WERI-Rb-1 (cell line): Measurements from ENCODE around the gene ARL13B.

ENCODE experiments used
- DNase-seq: peaks from one replicate; pipeline ENCODE4 v3.0.0-alpha.2; 2020
- H3K27ac ChIP-seq: fragments of 250-450 bp; sonication (Bioruptor Pico); 2 replicates; pipeline ENCODE4 v1.5.1; 2020; ENCODE audit warnings: mild to moderate bottlenecking, moderate library complexity
- H3K27me3 ChIP-seq: fragments of 250-450 bp; sonication (Bioruptor Pico); 2 replicates; pipeline ENCODE4 v1.5.1; 2021; ENCODE audit warnings: mild to moderate bottlenecking, low read depth, moderate library complexity; ENCODE audit not compliant: insufficient read depth, severe bottlenecking
- H3K36me3 ChIP-seq: fragments of 250-450 bp; sonication (Bioruptor Pico); 2 replicates; pipeline ENCODE4 v1.5.1; 2020; ENCODE audit warnings: mild to moderate bottlenecking, moderate library complexity
- H3K4me3 ChIP-seq: 2 replicates; pipeline ENCODE4 v1.5.1; 2011; ENCODE audit warnings: low read depth, mild to moderate bottlenecking, control low read depth, low read length
- H3K9me3 ChIP-seq: fragments of 250-450 bp; sonication (Bioruptor Pico); 2 replicates; pipeline ENCODE4 v1.5.1; 2021; ENCODE audit warnings: mild to moderate bottlenecking, moderate library complexity; ENCODE audit not compliant: severe bottlenecking
- TF ChIP-seq, protein P1 (sequence below): IDR thresholded peaks from 2 replicates; pipeline ENCODE4 v1.5.1; 2011; ENCODE audit warnings: low read depth, mild to moderate bottlenecking, control low read depth, inconsistent platforms, low read length

Gene ARL13B

DNA sequence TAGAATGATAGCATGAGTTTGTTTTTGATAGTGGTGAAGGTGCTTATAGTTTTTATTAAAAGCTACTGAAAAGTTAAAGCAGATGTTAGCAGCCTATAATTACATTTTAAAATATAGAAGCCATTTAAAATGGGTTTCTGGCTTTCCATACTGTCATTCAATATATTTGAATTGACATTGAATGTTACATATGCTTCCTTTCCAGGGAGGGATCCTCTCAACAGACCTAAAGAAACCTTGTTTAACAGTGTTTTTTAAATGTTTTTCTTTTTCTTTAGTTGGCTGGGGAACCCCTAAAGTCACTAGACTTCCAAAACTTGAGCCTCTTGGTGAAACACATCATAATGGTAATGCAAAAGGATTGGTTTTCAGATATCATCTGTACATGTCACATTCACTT lies 70.6 kb downstream of the ARL13B start:
- TF ChIP-seq, protein P1, sequence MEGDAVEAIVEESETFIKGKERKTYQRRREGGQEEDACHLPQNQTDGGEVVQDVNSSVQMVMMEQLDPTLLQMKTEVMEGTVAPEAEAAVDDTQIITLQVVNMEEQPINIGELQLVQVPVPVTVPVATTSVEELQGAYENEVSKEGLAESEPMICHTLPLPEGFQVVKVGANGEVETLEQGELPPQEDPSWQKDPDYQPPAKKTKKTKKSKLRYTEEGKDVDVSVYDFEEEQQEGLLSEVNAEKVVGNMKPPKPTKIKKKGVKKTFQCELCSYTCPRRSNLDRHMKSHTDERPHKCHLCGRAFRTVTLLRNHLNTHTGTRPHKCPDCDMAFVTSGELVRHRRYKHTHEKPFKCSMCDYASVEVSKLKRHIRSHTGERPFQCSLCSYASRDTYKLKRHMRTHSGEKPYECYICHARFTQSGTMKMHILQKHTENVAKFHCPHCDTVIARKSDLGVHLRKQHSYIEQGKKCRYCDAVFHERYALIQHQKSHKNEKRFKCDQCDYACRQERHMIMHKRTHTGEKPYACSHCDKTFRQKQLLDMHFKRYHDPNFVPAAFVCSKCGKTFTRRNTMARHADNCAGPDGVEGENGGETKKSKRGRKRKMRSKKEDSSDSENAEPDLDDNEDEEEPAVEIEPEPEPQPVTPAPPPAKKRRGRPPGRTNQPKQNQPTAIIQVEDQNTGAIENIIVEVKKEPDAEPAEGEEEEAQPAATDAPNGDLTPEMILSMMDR: no peak
- Histone ChIP-seq H3K27me3 (no peaks in the 10 kb centered on the region), H3K36me3 (peaks cover 6% of the 10 kb centered on the region), H3K4me3 (no peak overlapping the region), H3K27ac (no peak overlapping the region), H3K9me3 (no peaks in the 10 kb centered on the region)
- DNase-seq: no peak

DNA sequence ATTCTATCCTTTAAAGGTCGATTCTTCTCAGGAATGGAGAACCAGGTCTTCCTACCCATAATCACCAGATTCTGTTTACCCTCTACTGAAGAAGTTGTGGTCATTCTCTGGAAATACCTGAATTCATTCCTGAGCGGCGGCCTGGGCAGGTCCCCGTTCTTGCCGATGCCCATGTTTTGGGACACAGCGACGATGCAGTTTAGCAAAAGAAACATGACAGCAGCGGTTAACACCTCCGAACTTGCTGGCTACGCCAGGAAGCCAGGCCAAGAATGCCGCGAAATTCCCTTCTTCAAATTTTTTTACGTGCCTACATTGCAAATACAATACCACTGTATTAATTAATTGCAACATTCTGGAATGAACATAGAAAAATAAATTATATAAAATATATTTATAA lies 81.3 kb downstream of the ARL13B start:
- Histone ChIP-seq H3K27me3 (no peaks in the 10 kb centered on the region), H3K4me3 (no peak overlapping the region), H3K9me3 (no peaks in the 10 kb centered on the region), H3K27ac (no peak overlapping the region), H3K36me3 (peaks cover 3% of the 10 kb centered on the region; the same call in 1 of the 2 replicates)
- DNase-seq: no peak
- TF ChIP-seq, protein P1: no peak

DNA sequence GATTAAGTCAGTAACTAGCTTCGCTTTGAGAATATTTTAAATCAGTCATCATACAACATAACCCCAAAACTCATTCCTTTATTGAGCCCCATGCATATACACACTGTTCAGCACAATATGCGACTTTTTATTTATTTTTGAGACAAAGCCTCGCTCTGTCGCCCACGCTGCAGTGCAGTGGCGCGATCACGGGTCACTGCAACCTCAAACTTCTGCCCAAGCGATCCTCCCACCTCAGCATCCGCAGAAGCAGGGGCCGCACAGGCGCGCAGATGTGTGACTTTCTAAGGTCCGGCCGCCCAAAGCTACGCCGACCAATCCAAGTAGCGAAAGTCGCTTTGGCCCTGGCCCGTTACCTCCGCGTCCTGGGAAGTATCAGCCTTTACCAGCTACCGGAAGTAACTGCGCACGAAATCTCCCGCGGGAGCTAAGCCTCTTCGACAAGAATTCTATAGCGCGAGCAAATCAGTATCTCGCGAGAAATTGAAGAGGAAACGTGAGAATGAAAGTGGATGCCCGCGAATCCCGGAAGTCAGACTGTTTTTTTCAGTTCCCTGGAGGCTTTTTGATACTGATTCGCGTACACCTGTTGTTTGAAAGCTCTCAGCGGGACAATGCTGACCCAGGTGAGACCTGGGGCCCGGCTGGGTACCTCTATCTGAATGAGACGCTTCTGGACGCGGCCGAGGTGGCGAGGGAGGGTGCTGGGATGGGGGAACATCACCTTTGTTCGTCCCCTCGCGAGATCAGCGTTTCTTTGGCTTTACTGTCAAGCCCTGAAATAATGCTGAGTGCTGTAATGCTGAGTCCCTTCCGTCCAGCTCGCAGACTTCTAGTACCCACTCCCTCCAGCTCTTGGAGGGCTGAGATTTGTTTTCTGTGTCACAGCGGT lies 82.8 kb downstream of the ARL13B start, which contains the start of the genes DHFR2 and NSUN3:
Gene DHFR2 (minus strand): TSS at position 404 of the 892 bp plus-strand sequence. CDS start 1,405 bp downstream, outside the sequence.
Gene NSUN3 (plus strand): TSS at position 549 of the 892 bp plus-strand sequence. CDS start 66 bp downstream, at position 615.
- peak; percentile 94 for DNase-seq
- H3K4me3 ChIP-seq: peak within 1 kb of the TSS; percentile 90
- TF ChIP-seq, protein P1: no peak
- H3K9me3 ChIP-seq: no peaks in the 10 kb centered on the region
- H3K36me3 ChIP-seq: peaks cover 4% of the 10 kb centered on the region; the same call in 1 of the 2 replicates
- no peaks in the 10 kb centered on the region for H3K27me3 ChIP-seq
- peak within 1 kb of the TSS; percentile 90 for H3K27ac ChIP-seq

DNA sequence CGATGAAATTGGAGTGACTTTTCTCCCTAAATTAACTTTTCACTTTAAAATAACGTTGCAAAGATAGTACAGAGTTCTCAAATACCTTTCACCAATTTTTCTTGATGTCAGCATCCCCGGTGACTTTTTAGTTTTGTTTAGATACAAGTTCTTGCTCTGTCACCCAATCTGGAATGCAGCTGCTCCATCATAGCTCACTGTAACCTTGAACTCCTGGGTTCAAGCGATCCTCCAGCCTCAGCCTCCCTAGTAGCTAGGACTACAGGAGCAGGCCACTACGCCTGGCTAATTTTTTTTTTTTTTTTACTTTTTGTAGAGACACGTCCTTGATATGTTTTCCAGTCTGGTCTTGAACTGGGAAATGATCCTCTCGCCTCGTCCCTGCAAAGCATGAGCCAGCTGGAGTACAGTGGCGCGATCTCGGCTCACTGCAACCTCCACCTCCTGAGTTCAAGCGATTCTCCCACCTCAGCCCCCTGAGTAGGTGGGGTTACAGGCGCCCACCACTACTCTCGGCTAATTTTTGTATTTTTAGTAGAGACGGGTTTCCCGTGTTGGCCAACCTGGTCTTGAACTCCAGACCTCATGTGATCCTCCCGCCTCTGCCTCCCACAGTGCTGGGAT lies 83.7 kb downstream of the ARL13B start:
- Histone ChIP-seq H3K4me3 (peak overlapping the region; percentile 90), H3K36me3 (peaks cover 6% of the 10 kb centered on the region), H3K27ac (peak overlapping the region; percentile 90), H3K9me3 (no peaks in the 10 kb centered on the region), H3K27me3 (no peaks in the 10 kb centered on the region)
- no peak for DNase-seq
- TF ChIP-seq, protein P1: no peak

DNA sequence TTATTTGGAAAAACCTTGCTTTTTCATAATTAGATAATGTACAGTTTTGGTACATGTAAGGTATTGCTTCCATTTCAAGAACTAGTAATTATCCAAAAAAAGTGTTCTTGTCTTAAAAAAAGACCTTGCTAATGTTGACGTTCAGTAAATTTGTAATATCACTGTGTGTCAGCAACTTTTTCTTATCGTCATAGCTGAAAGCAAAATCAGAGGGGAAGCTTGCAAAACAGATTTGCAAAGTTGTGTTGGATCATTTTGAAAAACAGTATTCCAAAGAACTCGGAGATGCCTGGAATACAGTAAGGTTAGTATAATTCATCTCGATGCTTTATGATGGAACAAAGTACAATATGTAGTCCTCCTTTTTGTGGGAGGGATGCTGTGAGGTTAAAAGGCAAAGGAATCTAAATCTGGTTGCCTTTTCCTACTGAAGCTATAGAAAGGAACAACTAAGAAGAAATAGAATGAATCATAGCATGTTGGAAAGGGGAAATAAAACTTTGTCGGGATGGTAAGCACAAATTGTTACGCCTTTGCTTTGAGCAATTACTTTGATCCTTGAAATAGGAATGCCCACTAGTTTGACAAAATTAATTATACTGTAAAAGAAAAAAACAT lies 84.4 kb downstream of the ARL13B start:
- no peak for DNase-seq
- H3K27ac ChIP-seq: no peak overlapping the region
- no peaks in the 10 kb centered on the region for H3K27me3 ChIP-seq
- no peak overlapping the region for H3K4me3 ChIP-seq
- no peaks in the 10 kb centered on the region for H3K9me3 ChIP-seq
- peaks cover 6% of the 10 kb centered on the region for H3K36me3 ChIP-seq
- TF ChIP-seq, protein P1: no peak
